ENCODE measurements around the gene VEPH1.

- TF ChIP-seq, protein P1, sequence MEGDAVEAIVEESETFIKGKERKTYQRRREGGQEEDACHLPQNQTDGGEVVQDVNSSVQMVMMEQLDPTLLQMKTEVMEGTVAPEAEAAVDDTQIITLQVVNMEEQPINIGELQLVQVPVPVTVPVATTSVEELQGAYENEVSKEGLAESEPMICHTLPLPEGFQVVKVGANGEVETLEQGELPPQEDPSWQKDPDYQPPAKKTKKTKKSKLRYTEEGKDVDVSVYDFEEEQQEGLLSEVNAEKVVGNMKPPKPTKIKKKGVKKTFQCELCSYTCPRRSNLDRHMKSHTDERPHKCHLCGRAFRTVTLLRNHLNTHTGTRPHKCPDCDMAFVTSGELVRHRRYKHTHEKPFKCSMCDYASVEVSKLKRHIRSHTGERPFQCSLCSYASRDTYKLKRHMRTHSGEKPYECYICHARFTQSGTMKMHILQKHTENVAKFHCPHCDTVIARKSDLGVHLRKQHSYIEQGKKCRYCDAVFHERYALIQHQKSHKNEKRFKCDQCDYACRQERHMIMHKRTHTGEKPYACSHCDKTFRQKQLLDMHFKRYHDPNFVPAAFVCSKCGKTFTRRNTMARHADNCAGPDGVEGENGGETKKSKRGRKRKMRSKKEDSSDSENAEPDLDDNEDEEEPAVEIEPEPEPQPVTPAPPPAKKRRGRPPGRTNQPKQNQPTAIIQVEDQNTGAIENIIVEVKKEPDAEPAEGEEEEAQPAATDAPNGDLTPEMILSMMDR (IDR thresholded peaks at IDR 0.05) = no peak
- no peak for TF ChIP-seq POLR2A (IDR thresholded peaks at IDR 0.05)
Observed at GRCh38 chr3:157414861-157415260, 88.4 kb downstream of the VEPH1 start.

All from lower leg skin (tissue), 3 donors.